PC-3 (cell line): ENCODE measurements around the gene ANKDD1A. TPM values are rescaled to one million over a fixed set of nuclear protein-coding genes. Genes with fewer than 3 reads are reported as not detected.

ENCODE experiments used
- ATAC-seq: fragments of 200-7000 bp; cut with Tn5 transposase; 2 replicates; pipeline ENCODE4 v1.9.1; 2020; ENCODE audit warnings: mild to moderate bottlenecking, moderate library complexity
- BruUV-seq: library from RNA; stranded (reverse); fragments of 400-500 nt; replicated peaks from 2 replicates; lab custom pipeline; 2021; lab: Mats Ljungman, UMichigan
- CTCF ChIA-PET: fragments of 300-600 bp; sonication (Branson Sonifier 250); formaldehyde crosslinking; loops from one replicate; lab custom pipeline; 2022; ENCODE audit warnings: antibody characterized with exemption; lab: Charles Lee
- POLR2A ChIA-PET: fragments of 300-600 bp; sonication (Branson Sonifier 250); formaldehyde crosslinking; loops from one replicate; lab custom pipeline; 2022; ENCODE audit warnings: antibody characterized with exemption; ENCODE audit not compliant: unreplicated experiment; lab: Charles Lee
- DNase-seq: peaks from one replicate; pipeline ENCODE4 v3.0.0-alpha.2; 2015
- H2AFZ ChIP-seq: fragments of 300-600 bp; sonication (generic); 2 replicates; pipeline ENCODE4 v1.6.0; 2016; ENCODE audit warnings: antibody characterized with exemption, low read length
- H3F3A ChIP-seq: fragments of 300-600 bp; sonication (generic); one replicate; pipeline ENCODE4 v1.6.0; 2017; ENCODE audit warnings: antibody characterized with exemption, low read length, control low read depth, mild to moderate bottlenecking; ENCODE audit not compliant: unreplicated experiment
- H3K27ac ChIP-seq: fragments of 300-600 bp; sonication (generic); 2 replicates; pipeline ENCODE4 v1.5.1; 2016; ENCODE audit warnings: mild to moderate bottlenecking, low read length
- H3K27me3 ChIP-seq: fragments of 300-600 bp; sonication (generic); 2 replicates; pipeline ENCODE4 v1.6.1; 2016; ENCODE audit warnings: low read length, mixed read lengths
- H3K36me3 ChIP-seq: fragments of 300-600 bp; sonication (generic); 2 replicates; pipeline ENCODE4 v1.6.1; 2016; ENCODE audit warnings: low read depth, mixed run types, low read length, mixed read lengths
- H3K4me1 ChIP-seq: fragments of 300-600 bp; sonication (generic); 2 replicates; pipeline ENCODE4 v1.5.1; 2016; ENCODE audit warnings: low read length; ENCODE audit not compliant: insufficient read depth
- H3K4me2 ChIP-seq: fragments of 300-600 bp; sonication (generic); 2 replicates; pipeline ENCODE4 v1.6.0; 2016; ENCODE audit warnings: low read length
- H3K4me3 ChIP-seq: fragments of 300-600 bp; sonication (generic); 2 replicates; pipeline ENCODE4 v1.5.1; 2016; ENCODE audit warnings: mild to moderate bottlenecking, low read length, mixed read lengths
- H3K79me2 ChIP-seq: fragments of 300-600 bp; sonication (generic); 2 replicates; pipeline ENCODE4 v1.6.1; 2017; ENCODE audit warnings: low read length, mixed read lengths
- H3K9ac ChIP-seq: fragments of 300-600 bp; sonication (generic); 2 replicates; pipeline ENCODE4 v1.6.0; 2016; ENCODE audit warnings: mild to moderate bottlenecking, low read length
- H3K9me2 ChIP-seq: fragments of 300-600 bp; sonication (generic); replicated peaks from 2 replicates; pipeline ENCODE4 v1.6.1; 2016; ENCODE audit warnings: mixed run types, low read length, mixed read lengths
- H3K9me3 ChIP-seq: fragments of 300-600 bp; sonication (generic); 2 replicates; pipeline ENCODE4 v1.6.1; 2016; ENCODE audit warnings: low read length, mixed read lengths
- H4K20me1 ChIP-seq: fragments of 300-600 bp; sonication (generic); 2 replicates; pipeline ENCODE4 v1.6.1; 2016; ENCODE audit warnings: low read length, mixed read lengths
- EZH2 ChIP-seq: fragments of 300-600 bp; sonication (generic); IDR thresholded peaks from one replicate; pipeline ENCODE4 v1.6.1; 2017; ENCODE audit warnings: antibody characterized with exemption, mild to moderate bottlenecking, low read length; ENCODE audit not compliant: unreplicated experiment
- EZH2phosphoT487 ChIP-seq: fragments of 300-600 bp; sonication (generic); IDR thresholded peaks from 2 replicates; pipeline ENCODE4 v1.6.1; 2018; ENCODE audit warnings: mild to moderate bottlenecking, antibody characterized with exemption, low read length, borderline replicate concordance
- intact Hi-C: fragments of 100-400 bp; cut with micrococcal nuclease; formaldehyde crosslinking; loops from 2 replicates; pipeline ENCODE4 v1.9.0; 2023
- total RNA-seq: library from RNA; depleted of rRNA; stranded (reverse); fragments of >200 nt; gene quantifications from 2 replicates; pipeline ENCODE4 v1.2.3, GENCODE V29; 2014
- TF ChIP-seq, protein P1 (sequence below): fragments of 300-600 bp; sonication (generic); conservative IDR thresholded peaks from 2 replicates; pipeline ENCODE4 v1.5.1; 2017; ENCODE audit warnings: antibody characterized with exemption, low read depth, mild to moderate bottlenecking, low read length

ANKDD1A gene
- total RNA-seq, 1 experiment from 2014 or later, result 8.9 TPM

DNA sequence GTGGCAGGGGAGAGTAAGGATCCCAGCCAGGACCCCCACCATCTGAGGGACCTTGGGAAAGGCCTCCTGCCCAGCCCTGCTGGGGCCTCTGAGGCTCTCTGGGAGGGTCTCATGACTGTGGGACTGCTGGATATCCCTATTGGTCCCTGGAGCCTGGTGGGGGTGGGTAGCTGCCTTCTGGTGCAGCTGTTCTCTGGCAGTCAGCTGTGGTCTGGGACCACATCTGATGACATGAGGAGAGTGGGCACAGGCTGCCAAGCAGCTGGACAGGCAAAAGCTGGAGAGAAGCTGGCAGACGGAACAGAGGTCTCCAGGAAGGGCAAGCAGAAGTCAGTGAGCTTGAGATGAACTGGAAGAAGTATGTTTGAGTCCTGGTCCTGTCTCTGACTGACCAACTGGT is 47.6 kb upstream of the ANKDD1A start:
- Histone ChIP-seq H3K79me2 (no peaks in the 10 kb centered on the region), H3K27ac (no peak overlapping the region), H3K27me3 (no peaks in the 10 kb centered on the region), H3K36me3 (no peaks in the 10 kb centered on the region), H3K9me3 (no peaks in the 10 kb centered on the region), H3K4me1 (no peaks in the 10 kb centered on the region), H3F3A (no peaks in the 10 kb centered on the region), H3K9me2 (no peaks in the 10 kb centered on the region), H2AFZ (no peak overlapping the region), H4K20me1 (no peaks in the 10 kb centered on the region), H3K4me2 (no peak overlapping the region), H3K4me3 (no peak overlapping the region), H3K9ac (no peak overlapping the region)
- ChIA-PET POLR2A (no interaction called here), CTCF (no interaction called here)
- intact Hi-C loops, result no loop called here
- no peak for DNase-seq
- ATAC-seq, result no peak
- BruUV-seq, result no TSS peak
- no peak for TF ChIP-seq EZH2
- no peak for TF ChIP-seq EZH2phosphoT487
- TF ChIP-seq, protein P1, sequence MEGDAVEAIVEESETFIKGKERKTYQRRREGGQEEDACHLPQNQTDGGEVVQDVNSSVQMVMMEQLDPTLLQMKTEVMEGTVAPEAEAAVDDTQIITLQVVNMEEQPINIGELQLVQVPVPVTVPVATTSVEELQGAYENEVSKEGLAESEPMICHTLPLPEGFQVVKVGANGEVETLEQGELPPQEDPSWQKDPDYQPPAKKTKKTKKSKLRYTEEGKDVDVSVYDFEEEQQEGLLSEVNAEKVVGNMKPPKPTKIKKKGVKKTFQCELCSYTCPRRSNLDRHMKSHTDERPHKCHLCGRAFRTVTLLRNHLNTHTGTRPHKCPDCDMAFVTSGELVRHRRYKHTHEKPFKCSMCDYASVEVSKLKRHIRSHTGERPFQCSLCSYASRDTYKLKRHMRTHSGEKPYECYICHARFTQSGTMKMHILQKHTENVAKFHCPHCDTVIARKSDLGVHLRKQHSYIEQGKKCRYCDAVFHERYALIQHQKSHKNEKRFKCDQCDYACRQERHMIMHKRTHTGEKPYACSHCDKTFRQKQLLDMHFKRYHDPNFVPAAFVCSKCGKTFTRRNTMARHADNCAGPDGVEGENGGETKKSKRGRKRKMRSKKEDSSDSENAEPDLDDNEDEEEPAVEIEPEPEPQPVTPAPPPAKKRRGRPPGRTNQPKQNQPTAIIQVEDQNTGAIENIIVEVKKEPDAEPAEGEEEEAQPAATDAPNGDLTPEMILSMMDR, result no peak

DNA sequence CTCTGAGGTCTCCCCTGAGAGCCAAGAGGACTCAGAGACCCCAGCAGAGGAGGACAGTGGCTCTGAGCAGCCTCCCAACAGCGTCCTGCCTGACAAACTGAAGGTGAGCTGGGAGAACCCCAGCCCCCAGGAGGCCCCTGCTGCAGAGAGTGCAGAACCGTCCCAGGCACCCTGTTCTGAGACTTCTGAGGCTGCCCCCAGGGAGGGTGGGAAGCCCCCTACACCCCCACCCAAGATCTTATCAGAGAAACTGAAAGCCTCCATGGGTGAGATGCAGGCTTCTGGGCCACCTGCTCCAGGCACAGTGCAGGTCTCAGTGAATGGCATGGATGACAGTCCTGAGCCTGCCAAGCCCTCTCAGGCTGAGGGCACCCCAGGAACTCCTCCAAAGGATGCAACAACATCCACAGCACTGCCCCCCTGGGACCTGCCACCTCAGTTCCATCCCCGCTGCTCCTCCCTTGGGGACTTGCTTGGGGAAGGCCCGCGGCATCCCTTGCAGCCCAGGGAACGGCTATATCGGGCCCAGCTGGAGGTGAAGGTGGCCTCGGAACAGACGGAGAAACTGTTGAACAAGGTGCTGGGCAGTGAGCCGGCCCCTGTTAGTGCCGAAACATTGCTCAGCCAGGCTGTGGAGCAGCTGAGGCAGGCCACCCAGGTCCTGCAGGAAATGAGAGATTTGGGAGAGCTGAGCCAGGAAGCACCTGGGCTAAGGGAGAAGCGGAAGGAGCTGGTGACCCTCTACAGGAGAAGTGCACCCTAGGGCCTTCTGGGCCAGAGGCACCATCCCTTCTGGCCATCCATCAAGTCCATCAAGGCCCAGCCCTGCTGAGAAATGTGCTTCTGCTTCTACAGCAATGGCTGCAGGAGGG is 46.3 kb upstream of the ANKDD1A start:
- Histone ChIP-seq H3K27ac (no peak overlapping the region), H4K20me1 (no peaks in the 10 kb centered on the region), H3K9me2 (no peaks in the 10 kb centered on the region), H3K9ac (no peak overlapping the region), H3K4me3 (no peak overlapping the region), H2AFZ (no peak overlapping the region), H3K4me2 (no peak overlapping the region), H3F3A (no peaks in the 10 kb centered on the region), H3K9me3 (no peaks in the 10 kb centered on the region), H3K27me3 (no peaks in the 10 kb centered on the region), H3K4me1 (no peaks in the 10 kb centered on the region), H3K79me2 (no peaks in the 10 kb centered on the region), H3K36me3 (no peaks in the 10 kb centered on the region)
- TF ChIP-seq EZH2 (no peak), EZH2phosphoT487 (no peak)
- TF ChIP-seq, protein P1, result no peak
- intact Hi-C loops, result no loop called here
- BruUV-seq, result no TSS peak
- ChIA-PET POLR2A (no interaction called here), CTCF (no interaction called here)
- no peak for ATAC-seq
- DNase-seq, result no peak

DNA sequence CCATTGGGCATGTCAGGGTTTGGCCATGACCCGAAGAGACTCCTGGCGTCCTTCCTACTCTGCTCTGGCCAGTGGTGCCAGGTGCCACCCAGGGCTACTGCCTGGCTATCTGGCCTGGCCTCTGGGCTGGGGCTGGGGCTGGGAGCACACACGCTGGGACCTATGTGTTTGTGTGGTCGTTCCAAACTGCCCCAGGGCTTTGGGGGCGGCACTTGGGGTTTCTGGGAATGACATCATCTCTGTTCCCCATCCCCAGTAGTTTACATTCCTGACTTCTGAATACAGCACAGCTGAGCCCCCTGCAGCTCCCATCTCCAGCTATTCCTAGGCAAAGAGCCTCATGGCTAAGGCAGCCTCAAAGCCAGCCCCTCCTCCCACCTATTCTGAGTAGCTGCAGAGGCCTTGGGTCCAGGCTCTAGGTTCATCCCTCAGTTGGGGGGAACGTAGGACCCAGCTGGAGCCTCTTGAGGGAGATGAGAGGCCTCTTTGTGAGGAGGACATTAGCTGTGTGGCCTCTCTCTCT is 45.6 kb upstream of the ANKDD1A start:
- Histone ChIP-seq H3K27me3 (no peaks in the 10 kb centered on the region), H3K27ac (no peak overlapping the region), H3K4me3 (no peak overlapping the region), H3K4me2 (no peak overlapping the region), H3K9ac (no peak overlapping the region), H3K36me3 (no peaks in the 10 kb centered on the region), H3K9me3 (no peaks in the 10 kb centered on the region), H3K79me2 (no peaks in the 10 kb centered on the region), H3K4me1 (no peaks in the 10 kb centered on the region), H2AFZ (no peak overlapping the region), H3K9me2 (no peaks in the 10 kb centered on the region), H4K20me1 (no peaks in the 10 kb centered on the region), H3F3A (no peaks in the 10 kb centered on the region)
- CTCF ChIA-PET, result no interaction called here
- POLR2A ChIA-PET, result no interaction called here
- ATAC-seq, result no peak
- TF ChIP-seq EZH2phosphoT487, result no peak
- TF ChIP-seq, protein P1, result no peak
- TF ChIP-seq EZH2, result no peak
- BruUV-seq, result no TSS peak
- DNase-seq, result no peak
- intact Hi-C loops, result no loop called here
